CD4-positive, alpha-beta T cell (primary cell): ENCODE data around the gene NTM. TPM values are rescaled to one million over a fixed set of nuclear protein-coding genes. Genes with fewer than 3 reads are reported as not detected.

ENCODE experiments used
- ATAC-seq: fragments of 200-7000 bp; cut with Tn5 transposase; one replicate; pipeline ENCODE4 v1.10.0; 2022; ENCODE audit warnings: mild to moderate bottlenecking; ENCODE audit not compliant: poor library complexity
- CTCF ChIA-PET: fragments of 350-600 bp; sonication (Branson Sonifier 250); formaldehyde crosslinking; loops from one replicate; lab custom pipeline; 2021; ENCODE audit warnings: antibody characterized with exemption, inconsistent platforms; lab: Charles Lee
- POLR2A ChIA-PET: fragments of 350-600 bp; sonication (Branson Sonifier 250); formaldehyde crosslinking; loops from one replicate; lab custom pipeline; 2021; ENCODE audit warnings: antibody characterized with exemption, inconsistent platforms; lab: Charles Lee
- DNase-seq, 14 experiments: peaks; one replicate each; pipeline ENCODE4 v3.0.0-alpha.2; 2013 to 2020; ENCODE audit warnings: mixed read lengths in 2 of 14
- H3K27ac ChIP-seq, 2 donors: one replicate each; pipeline versions ENCODE4 v1.5.1 to v1.7.0; 2013; ENCODE audit warnings: low read length in 2 of 2, low read depth in 1 of 2, mild to moderate bottlenecking in 1 of 2
- H3K27me3 ChIP-seq, 2 experiments: 1 replicate in 1 of 2; 2 replicates in 1 of 2; pipeline versions ENCODE4 v1.6.1 to v1.7.0; 2013; ENCODE audit warnings: low read length in 2 of 2, control low read depth in 1 of 2, mild to moderate bottlenecking in 1 of 2, moderate library complexity in 1 of 2; ENCODE audit not compliant: insufficient read depth in 2 of 2, control insufficient read depth in 1 of 2
- H3K36me3 ChIP-seq: one replicate; pipeline ENCODE4 v1.6.1; 2013; ENCODE audit warnings: low read length, control low read depth; ENCODE audit not compliant: insufficient read depth
- H3K4me1 ChIP-seq: one replicate; pipeline ENCODE4 v1.6.1; 2013; ENCODE audit warnings: low read length, control low read depth; ENCODE audit not compliant: insufficient read depth
- H3K4me3 ChIP-seq: one replicate; pipeline ENCODE4 v1.5.1; 2013; ENCODE audit warnings: mild to moderate bottlenecking, low read length, moderate library complexity
- H3K9me3 ChIP-seq, 2 experiments: 1 replicate in 1 of 2; 2 replicates in 1 of 2; pipeline versions ENCODE4 v1.6.1 to v1.7.0; 2013; ENCODE audit warnings: low read length in 2 of 2, mild to moderate bottlenecking in 2 of 2, control low read depth in 1 of 2, moderate library complexity in 1 of 2; ENCODE audit not compliant: control insufficient read depth in 1 of 2, insufficient read depth in 1 of 2
- H3K27ac Mint-ChIP-seq: one replicate; pipeline ENCODE4 v1.8.0; 2020; ENCODE audit warnings: mixed read lengths
- H3K27me3 Mint-ChIP-seq: one replicate; pipeline ENCODE4 v1.8.0; 2021; ENCODE audit warnings: mixed read lengths
- H3K36me3 Mint-ChIP-seq: one replicate; pipeline ENCODE4 v1.8.0; 2021; ENCODE audit warnings: low read depth, mixed read lengths
- H3K4me1 Mint-ChIP-seq: one replicate; pipeline ENCODE4 v1.8.0; 2021; ENCODE audit warnings: low read depth, mixed read lengths
- H3K4me3 Mint-ChIP-seq: one replicate; pipeline ENCODE4 v1.8.0; 2020; ENCODE audit warnings: mild to moderate bottlenecking, mixed read lengths
- H3K9me3 Mint-ChIP-seq: one replicate; pipeline ENCODE4 v1.8.0; 2020; ENCODE audit warnings: mixed read lengths
- CTCF ChIP-seq: fragments of 200-600 bp; IDR thresholded peaks from one replicate; pipeline ENCODE4 v1.8.0; 2022; ENCODE audit warnings: antibody characterized with exemption, mild to moderate bottlenecking
- intact Hi-C, 2 experiments: fragments of 100-400 bp; cut with DNase I in 1 of 2; cut with micrococcal nuclease in 1 of 2; formaldehyde crosslinking; loops; one replicate each; pipeline versions ENCODE4 v1.15.1 to v1.9.0; 2023 to 2025; cut with DNase I, micrococcal nuclease
- total RNA-seq, 174 experiments: library from RNA in 2 of 174; stranded (reverse) in 2 of 174; gene quantifications; one replicate each; pipeline ENCODE4 v1.2.3 and lab custom pipeline; 2021 to 2026

The NTM gene
- total RNA-seq, 2 experiments from 2014 or later, result not detected

DNA sequence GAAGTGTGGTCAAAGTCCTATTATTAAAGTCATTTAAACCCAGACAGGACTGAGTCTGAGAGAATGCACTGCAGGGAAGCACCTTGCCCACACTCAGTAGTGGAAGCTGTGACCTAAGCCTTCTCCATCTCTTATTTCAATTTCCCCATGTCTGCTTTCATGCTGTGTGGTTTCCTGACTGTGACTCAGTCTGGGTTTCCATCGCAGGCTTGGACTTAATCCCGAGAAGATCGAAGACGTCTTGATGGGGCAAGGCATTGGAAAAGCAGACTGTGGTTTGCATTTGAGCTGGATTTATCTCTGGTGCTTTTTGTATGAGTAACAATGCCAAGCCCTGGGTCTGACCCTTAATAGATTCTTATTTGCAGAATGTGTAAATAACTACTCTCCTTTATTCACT, 238.9 kb downstream of the NTM start:
- POLR2A ChIA-PET, result no interaction called here

GRCh38 chr11:131609921-131610320, 239.5 kb downstream of the NTM start:
- Histone ChIP-seq H3K9me3 (peaks cover 0 to 13% of the 10 kb centered on the region in 2 experiments), H3K27me3 (no peaks in the 10 kb centered on the region), H3K4me3 (no peak overlapping the region), H3K36me3 (no peaks in the 10 kb centered on the region), H3K27ac (no peak overlapping the region), H3K4me1 (no peaks in the 10 kb centered on the region)
- no peak overlapping the region for H3K27ac Mint-ChIP-seq
- CTCF ChIA-PET, result no interaction called here
- no peak for DNase-seq
- POLR2A ChIA-PET, result no interaction called here
- no peak for TF ChIP-seq CTCF
- peaks cover 11% of the 10 kb centered on the region for H3K27me3 Mint-ChIP-seq
- no peaks in the 10 kb centered on the region for H3K36me3 Mint-ChIP-seq
- intact Hi-C loops, result no loop called here
- no peak for ATAC-seq
- H3K4me3 Mint-ChIP-seq, result no peak overlapping the region
- H3K9me3 Mint-ChIP-seq, result peaks cover 4% of the 10 kb centered on the region
- H3K4me1 Mint-ChIP-seq, result no peaks in the 10 kb centered on the region

More for the DNA sequence above, 238.9 kb downstream of the NTM start:
- Histone ChIP-seq H3K9me3 (peaks cover 0 to 13% of the 10 kb centered on the region in 2 experiments), H3K4me1 (no peaks in the 10 kb centered on the region), H3K36me3 (no peaks in the 10 kb centered on the region), H3K27me3 (no peaks in the 10 kb centered on the region), H3K27ac (no peak overlapping the region), H3K4me3 (no peak overlapping the region)
- no peak for DNase-seq
- CTCF ChIA-PET, result no interaction called here
- no peaks in the 10 kb centered on the region for H3K36me3 Mint-ChIP-seq
- no peak overlapping the region for H3K4me3 Mint-ChIP-seq
- H3K4me1 Mint-ChIP-seq, result no peaks in the 10 kb centered on the region
- intact Hi-C loops, result no loop called here
- ATAC-seq, result no peak
- peaks cover 11% of the 10 kb centered on the region for H3K27me3 Mint-ChIP-seq
- H3K9me3 Mint-ChIP-seq, result peaks cover 3% of the 10 kb centered on the region
- TF ChIP-seq CTCF, result no peak
- no peak overlapping the region for H3K27ac Mint-ChIP-seq

DNA sequence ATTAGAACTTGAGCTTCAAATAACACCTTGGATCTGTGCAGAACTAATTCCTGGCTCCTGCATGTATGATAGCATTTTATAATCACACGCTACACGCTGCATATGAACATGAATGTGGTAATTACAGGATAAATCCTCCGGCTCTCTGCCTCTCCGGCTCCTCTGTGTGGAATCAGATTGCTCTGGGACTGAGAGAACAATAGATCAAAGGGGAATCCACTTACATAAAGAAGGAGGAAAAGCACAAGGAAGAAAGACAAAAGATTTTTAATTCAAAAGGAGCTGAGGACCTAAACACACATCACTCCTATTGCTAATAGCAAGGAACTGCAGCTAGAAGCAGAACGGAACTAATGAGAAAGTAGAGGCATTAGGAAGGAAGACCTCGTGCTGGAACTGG, 240.9 kb downstream of the NTM start:
- Mint-ChIP-seq H3K4me3 (no peak overlapping the region), H3K9me3 (peaks cover 4% of the 10 kb centered on the region), H3K4me1 (no peaks in the 10 kb centered on the region), H3K36me3 (no peaks in the 10 kb centered on the region), H3K27me3 (peaks cover 11% of the 10 kb centered on the region), H3K27ac (no peak overlapping the region)
- ChIA-PET CTCF (no interaction called here), POLR2A (no interaction called here)
- Histone ChIP-seq H3K4me1 (no peaks in the 10 kb centered on the region), H3K36me3 (no peaks in the 10 kb centered on the region), H3K27ac (no peak overlapping the region), H3K4me3 (no peak overlapping the region), H3K27me3 (no peaks in the 10 kb centered on the region), H3K9me3 (peaks cover 0 to 13% of the 10 kb centered on the region in 2 experiments)
- ATAC-seq (no peak), DNase-seq (no peak)
- intact Hi-C loops, result no loop called here
- no peak for TF ChIP-seq CTCF
